Prostate gland (tissue), 2 donors: ENCODE results near the gene PLGRKT. TPM values are rescaled to one million over a fixed set of nuclear protein-coding genes. Genes with fewer than 3 reads are reported as not detected.

ENCODE experiments used
- DNase-seq: peaks from one replicate; pipeline ENCODE4 v3.0.0-alpha.2; 2019; ENCODE audit warnings: low spot score
- H3K27ac ChIP-seq, 2 donors: fragments of 200-600 bp; sonication (generic); 2 replicates each; pipeline ENCODE4 v1.5.1; 2017 to 2019
- H3K27me3 ChIP-seq: fragments of 200-600 bp; sonication (generic); replicated peaks from 2 replicates; pipeline ENCODE4 v1.5.1; 2019; ENCODE audit not compliant: insufficient read depth
- H3K36me3 ChIP-seq, 2 donors: fragments of 200-600 bp; sonication (generic); 1 replicate in 1 of 2; 2 replicates in 1 of 2; pipeline versions ENCODE4 v1.5.1 to v1.8.1; 2017 to 2019
- H3K4me1 ChIP-seq: fragments of 200-600 bp; sonication (generic); replicated peaks from 2 replicates; pipeline ENCODE4 v1.5.1; 2019
- H3K4me3 ChIP-seq, 2 donors: fragments of 200-600 bp; sonication (generic); 2 replicates each; pipeline ENCODE4 v1.5.1; 2017 to 2019
- H3K9me3 ChIP-seq: fragments of 200-600 bp; sonication (generic); 2 replicates; pipeline ENCODE4 v1.5.1; 2017
- POLR2A ChIP-seq: fragments of 450-650 bp; IDR thresholded peaks from one replicate; pipeline ENCODE4 v1.6.1; 2016; ENCODE audit warnings: antibody characterized with exemption, mild to moderate bottlenecking
- POLR2AphosphoS5 ChIP-seq: sonication (generic); formaldehyde crosslinking; IDR thresholded peaks from one replicate; pipeline ENCODE4 v1.6.1; 2017; ENCODE audit warnings: antibody characterized with exemption
- WGBS: methylation state at CpG from one replicate; pipeline ENCODE4 v1.1.5; 2018; 5-methylcytosine and 5-hydroxymethylcytosine counted together
- intact Hi-C: fragments of 100-400 bp; cut with DNase I; formaldehyde crosslinking; loops from one replicate; pipeline ENCODE4 v1.14.2; 2022
- total RNA-seq, 2 donors: library from RNA; depleted of rRNA; stranded (reverse); fragments of >200 nt; gene quantifications; one replicate each; pipeline ENCODE4 v1.1.0, GENCODE V29; 2016
- TF ChIP-seq, protein P1 (sequence below), 4 experiments: fragments of 200-600 bp in 2 of 4; fragments of 450-650 bp in 2 of 4; sonication (generic) in 2 of 4; IDR thresholded peaks; 1 replicate in 3 of 4; 2 replicates in 1 of 4; pipeline ENCODE4 v1.5.1; 2016 to 2019; ENCODE audit warnings: antibody characterized with exemption in 4 of 4, mild to moderate bottlenecking in 2 of 4, moderate library complexity in 2 of 4

The PLGRKT gene
- total RNA-seq, 2 donors from 2014 or later = 10.4 to 49.6 TPM

DNA sequence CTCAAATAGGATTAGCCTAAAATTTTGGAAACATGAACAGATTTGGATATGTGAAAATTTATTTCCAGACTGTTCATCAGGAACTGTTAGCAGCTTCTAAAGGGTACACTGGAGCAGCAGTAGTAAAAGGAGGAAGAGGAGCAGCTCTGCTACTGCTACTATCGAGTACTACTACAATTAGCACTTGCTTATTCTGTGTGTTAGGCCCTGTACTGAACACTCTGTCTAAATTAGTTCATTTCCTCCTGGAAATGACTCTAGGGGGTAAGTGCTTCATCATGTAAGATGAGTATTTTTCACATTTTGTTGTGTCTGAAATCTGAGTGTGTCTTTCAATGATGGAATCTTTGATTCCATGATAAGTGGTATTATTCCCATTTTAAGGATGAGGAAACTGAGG, 22.4 kb upstream of the PLGRKT start:
- no peak for TF ChIP-seq POLR2AphosphoS5
- no peak for TF ChIP-seq POLR2A
- TF ChIP-seq, protein P1, sequence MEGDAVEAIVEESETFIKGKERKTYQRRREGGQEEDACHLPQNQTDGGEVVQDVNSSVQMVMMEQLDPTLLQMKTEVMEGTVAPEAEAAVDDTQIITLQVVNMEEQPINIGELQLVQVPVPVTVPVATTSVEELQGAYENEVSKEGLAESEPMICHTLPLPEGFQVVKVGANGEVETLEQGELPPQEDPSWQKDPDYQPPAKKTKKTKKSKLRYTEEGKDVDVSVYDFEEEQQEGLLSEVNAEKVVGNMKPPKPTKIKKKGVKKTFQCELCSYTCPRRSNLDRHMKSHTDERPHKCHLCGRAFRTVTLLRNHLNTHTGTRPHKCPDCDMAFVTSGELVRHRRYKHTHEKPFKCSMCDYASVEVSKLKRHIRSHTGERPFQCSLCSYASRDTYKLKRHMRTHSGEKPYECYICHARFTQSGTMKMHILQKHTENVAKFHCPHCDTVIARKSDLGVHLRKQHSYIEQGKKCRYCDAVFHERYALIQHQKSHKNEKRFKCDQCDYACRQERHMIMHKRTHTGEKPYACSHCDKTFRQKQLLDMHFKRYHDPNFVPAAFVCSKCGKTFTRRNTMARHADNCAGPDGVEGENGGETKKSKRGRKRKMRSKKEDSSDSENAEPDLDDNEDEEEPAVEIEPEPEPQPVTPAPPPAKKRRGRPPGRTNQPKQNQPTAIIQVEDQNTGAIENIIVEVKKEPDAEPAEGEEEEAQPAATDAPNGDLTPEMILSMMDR (IDR thresholded peaks at IDR 0.05) = no peak
- H3K36me3 ChIP-seq = no peaks in the 10 kb centered on the region
- H3K27me3 ChIP-seq = no peaks in the 10 kb centered on the region
- intact Hi-C loops = no loop called here
- 79% methylated on average over 1 of the region's 1 CpG for WGBS
- no peaks in the 10 kb centered on the region for H3K9me3 ChIP-seq
- H3K4me3 ChIP-seq = no peak overlapping the region
- H3K27ac ChIP-seq = no peak overlapping the region
- no peaks in the 10 kb centered on the region for H3K4me1 ChIP-seq
- no peak for DNase-seq

DNA sequence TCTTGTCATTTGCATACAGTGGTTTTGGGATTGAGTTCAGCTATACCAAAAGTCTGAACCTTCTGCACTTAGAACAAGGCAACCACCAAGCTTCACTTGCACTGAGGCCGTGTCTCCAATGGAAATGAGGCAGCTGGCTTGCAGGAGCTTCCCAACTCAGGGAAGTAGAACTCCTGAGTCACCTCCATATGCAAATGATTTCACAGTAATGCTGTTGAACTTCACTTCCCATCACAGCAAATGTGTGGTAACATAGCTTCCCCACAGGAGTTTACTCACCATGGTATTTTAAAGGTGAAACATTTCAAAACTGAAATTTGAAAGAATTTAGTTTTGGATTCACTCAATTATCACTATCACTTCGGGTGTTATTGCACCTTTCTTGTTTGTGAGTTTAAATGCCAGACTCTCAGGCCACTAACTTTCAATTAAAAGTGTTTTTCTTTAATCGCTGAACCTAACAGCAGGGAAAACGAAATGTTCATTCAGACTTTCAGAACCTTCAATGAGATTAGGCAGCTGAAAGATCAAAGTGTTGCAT, 21.6 kb upstream of the PLGRKT start:
- Histone ChIP-seq H3K4me1 (no peaks in the 10 kb centered on the region), H3K27me3 (no peaks in the 10 kb centered on the region), H3K36me3 (no peaks in the 10 kb centered on the region), H3K9me3 (no peaks in the 10 kb centered on the region), H3K4me3 (no peak overlapping the region), H3K27ac (no peak overlapping the region)
- 75% methylated on average over 4 of the region's 4 CpGs for WGBS
- DNase-seq = no peak
- intact Hi-C loops = no loop called here
- TF ChIP-seq, protein P1 (IDR thresholded peaks at IDR 0.05) = no peak
- TF ChIP-seq POLR2A = no peak
- TF ChIP-seq POLR2AphosphoS5 = no peak

DNA sequence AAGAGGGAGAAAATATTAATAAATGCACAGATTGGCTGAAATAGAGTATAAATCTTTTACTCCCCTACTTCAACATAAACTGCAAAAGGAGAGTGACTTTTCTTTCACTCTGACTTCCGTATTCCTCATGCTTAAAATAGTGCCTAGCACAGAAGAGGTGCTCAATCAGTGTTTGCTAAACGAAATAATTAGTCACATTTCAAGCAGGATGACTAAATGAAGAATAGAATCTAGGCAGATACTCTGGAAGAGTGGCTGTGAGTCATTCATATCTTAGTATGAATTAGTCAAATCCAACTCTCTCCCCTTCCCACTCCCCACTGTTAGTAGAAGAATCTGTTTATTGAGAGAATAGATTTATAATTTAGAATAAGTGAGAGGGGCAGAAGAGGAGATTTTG, 17.5 kb upstream of the PLGRKT start:
- DNase-seq = no peak
- 68% methylated on average over 2 of the region's 2 CpGs for WGBS
- no peak for TF ChIP-seq POLR2AphosphoS5
- TF ChIP-seq, protein P1 (IDR thresholded peaks at IDR 0.05) = no peak
- TF ChIP-seq POLR2A = no peak
- intact Hi-C loops = no loop called here
- no peak overlapping the region for H3K4me3 ChIP-seq
- H3K9me3 ChIP-seq = no peaks in the 10 kb centered on the region
- H3K27ac ChIP-seq = no peak overlapping the region
- no peaks in the 10 kb centered on the region for H3K4me1 ChIP-seq
- no peaks in the 10 kb centered on the region for H3K36me3 ChIP-seq
- H3K27me3 ChIP-seq = no peaks in the 10 kb centered on the region

DNA sequence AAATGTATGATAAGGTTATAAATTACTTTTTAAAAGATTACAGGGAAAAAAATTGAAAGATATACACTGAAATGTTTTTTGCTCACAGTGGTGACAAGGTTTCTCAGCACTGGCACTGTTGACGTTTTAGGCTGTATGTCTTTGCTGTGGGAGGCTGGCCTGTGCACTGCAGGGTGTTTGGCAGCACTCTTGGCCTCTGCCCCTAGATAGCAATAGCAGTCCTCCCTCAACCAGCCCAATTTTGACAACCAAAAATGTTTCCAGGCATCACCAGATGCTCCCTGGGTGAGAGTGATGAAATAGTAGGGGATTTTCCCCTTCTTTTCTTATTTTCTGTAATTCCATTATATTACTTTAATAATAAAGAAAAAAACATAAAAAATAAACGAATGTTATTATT, 15.9 kb upstream of the PLGRKT start:
- DNase-seq = no peak

DNA sequence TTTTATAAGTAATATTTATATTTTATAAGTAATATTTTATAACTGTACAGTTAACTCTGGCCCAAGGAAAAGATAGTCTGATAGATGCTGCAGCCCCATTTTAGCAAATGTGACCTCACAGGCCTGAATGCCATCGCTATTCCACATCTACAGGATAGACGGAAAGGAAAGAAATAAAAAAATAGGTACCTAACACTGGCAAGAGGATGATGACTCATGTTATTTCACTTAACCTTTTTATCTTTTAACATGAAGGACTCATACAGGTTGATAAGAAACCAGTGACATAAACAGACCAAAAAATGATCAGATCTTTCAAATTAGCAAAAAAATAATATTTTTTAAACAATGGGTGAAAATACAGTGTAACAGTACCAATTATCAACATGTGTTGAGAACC, 15.3 kb upstream of the PLGRKT start:
- H3K27me3 ChIP-seq = no peaks in the 10 kb centered on the region
- DNase-seq = no peak
- intact Hi-C loops = loop anchor here (5.0 kb wide), 1 partner anchor 139 kb away; no protein-coding TSS in a partner anchor
- H3K4me1 ChIP-seq = no peaks in the 10 kb centered on the region
- no peaks in the 10 kb centered on the region for H3K36me3 ChIP-seq
- H3K4me3 ChIP-seq = no peak overlapping the region
- 87% methylated on average over 2 of the region's 2 CpGs for WGBS
- H3K27ac ChIP-seq = no peak overlapping the region
- no peaks in the 10 kb centered on the region for H3K9me3 ChIP-seq
- TF ChIP-seq POLR2A (no peak), POLR2AphosphoS5 (no peak)
- TF ChIP-seq, protein P1 (IDR thresholded peaks at IDR 0.05) = no peak

More for the DNA sequence above, 15.9 kb upstream of the PLGRKT start:
- 79% methylated on average over 2 of the region's 2 CpGs for WGBS
- H3K27ac ChIP-seq = no peak overlapping the region
- no peaks in the 10 kb centered on the region for H3K27me3 ChIP-seq
- H3K4me3 ChIP-seq = no peak overlapping the region
- no peaks in the 10 kb centered on the region for H3K36me3 ChIP-seq
- intact Hi-C loops = loop anchor here (5.0 kb wide), 1 partner anchor 139 kb away; no protein-coding TSS in a partner anchor
- H3K9me3 ChIP-seq = no peaks in the 10 kb centered on the region
- TF ChIP-seq POLR2A (no peak), POLR2AphosphoS5 (no peak)
- TF ChIP-seq, protein P1 (IDR thresholded peaks at IDR 0.05) = no peak
- H3K4me1 ChIP-seq = no peaks in the 10 kb centered on the region
